H9 (cell line): Measurements from ENCODE around the gene LRRC7. TPM values are rescaled to one million over a fixed set of nuclear protein-coding genes. Genes with fewer than 3 reads are reported as not detected.

Experiments used
- DNase-seq: peaks from one replicate; pipeline ENCODE4 v3.0.0-alpha.2; 2017
- H2AFZ ChIP-seq: one replicate; pipeline ENCODE4 v1.6.1; 2013; ENCODE audit warnings: mild to moderate bottlenecking, low read length, control low read depth, moderate library complexity
- H2AK5ac ChIP-seq: 2 replicates; pipeline ENCODE4 v1.6.1; 2013; ENCODE audit warnings: low read length, control low read depth, mixed read lengths; ENCODE audit not compliant: insufficient read length
- H2BK120ac ChIP-seq: one replicate; pipeline ENCODE4 v1.6.1; 2013; ENCODE audit warnings: low read depth, mild to moderate bottlenecking, low read length, control low read depth, inconsistent platforms; ENCODE audit not compliant: poor library complexity, severe bottlenecking
- H2BK12ac ChIP-seq: 2 replicates; pipeline ENCODE4 v1.6.1; 2013; ENCODE audit warnings: low read length, control low read depth, mixed read lengths, low read depth; ENCODE audit not compliant: insufficient read length
- H2BK15ac ChIP-seq: 2 replicates; pipeline ENCODE4 v1.6.1; 2013; ENCODE audit warnings: low read depth, low read length, control low read depth
- H2BK20ac ChIP-seq: one replicate; pipeline ENCODE4 v1.6.1; 2013; ENCODE audit warnings: low read depth, mild to moderate bottlenecking, low read length, control low read depth, inconsistent platforms; ENCODE audit not compliant: poor library complexity, severe bottlenecking
- H2BK5ac ChIP-seq: 2 replicates; pipeline ENCODE4 v1.6.1; 2013; ENCODE audit warnings: low read length, control low read depth, mixed read lengths; ENCODE audit not compliant: insufficient read length
- H3K14ac ChIP-seq: 2 replicates; pipeline ENCODE4 v1.6.1; 2013; ENCODE audit warnings: low read length, control low read depth; ENCODE audit not compliant: insufficient read depth
- H3K18ac ChIP-seq: 2 replicates; pipeline ENCODE4 v1.6.1; 2013; ENCODE audit warnings: low read depth, mild to moderate bottlenecking, mixed read lengths, low read length, control low read depth; ENCODE audit not compliant: insufficient read length
- H3K23ac ChIP-seq: 2 replicates; pipeline ENCODE4 v1.6.1; 2013; ENCODE audit warnings: low read length, control low read depth, mixed read lengths, low read depth; ENCODE audit not compliant: insufficient read length
- H3K23me2 ChIP-seq: 2 replicates; pipeline ENCODE4 v1.6.1; 2013; ENCODE audit warnings: low read depth, mild to moderate bottlenecking, mixed read lengths, low read length, control low read depth; ENCODE audit not compliant: insufficient read length, poor library complexity, severe bottlenecking
- H3K27ac ChIP-seq: 2 replicates; pipeline ENCODE4 v1.5.1; 2013; ENCODE audit warnings: low read length, control low read depth, mixed read lengths, low read depth; ENCODE audit not compliant: insufficient read length
- H3K27me3 ChIP-seq: 2 replicates; pipeline ENCODE4 v1.6.1; 2013; ENCODE audit warnings: low read length, control low read depth, inconsistent platforms; ENCODE audit not compliant: insufficient read depth
- H3K4ac ChIP-seq: 2 replicates; pipeline ENCODE4 v1.6.1; 2013; ENCODE audit warnings: low read depth, mild to moderate bottlenecking, control low read depth, inconsistent platforms, low read length, moderate library complexity
- H3K4me1 ChIP-seq: 2 replicates; pipeline ENCODE4 v1.6.1; 2013; ENCODE audit warnings: low read length, control low read depth, inconsistent platforms; ENCODE audit not compliant: insufficient read depth
- H3K4me2 ChIP-seq: 2 replicates; pipeline ENCODE4 v1.6.1; 2013; ENCODE audit warnings: low read length, control low read depth, mixed read lengths; ENCODE audit not compliant: insufficient read length, insufficient read depth
- H3K56ac ChIP-seq: 2 replicates; pipeline ENCODE4 v1.6.1; 2013; ENCODE audit warnings: low read depth, mild to moderate bottlenecking, mixed read lengths, low read length, control low read depth; ENCODE audit not compliant: insufficient read length
- H3K79me1 ChIP-seq: 2 replicates; pipeline ENCODE4 v1.6.1; 2013; ENCODE audit warnings: low read depth, mild to moderate bottlenecking, moderate library complexity, low read length, control low read depth, inconsistent platforms; ENCODE audit not compliant: insufficient read depth, poor library complexity, severe bottlenecking
- H3K79me2 ChIP-seq: 2 replicates; pipeline ENCODE4 v1.6.1; 2013; ENCODE audit warnings: low read length, control low read depth, inconsistent platforms; ENCODE audit not compliant: insufficient read depth
- H3K9ac ChIP-seq: 2 replicates; pipeline ENCODE4 v1.6.1; 2013; ENCODE audit warnings: low read length, control low read depth, mixed read lengths; ENCODE audit not compliant: insufficient read length; ENCODE audit errors: extremely low read depth
- H3K9me3 ChIP-seq: one replicate; pipeline ENCODE4 v1.6.1; 2013; ENCODE audit warnings: low read depth, low read length, inconsistent platforms; ENCODE audit not compliant: control insufficient read depth
- H3T11ph ChIP-seq: one replicate; pipeline ENCODE4 v1.6.1; 2013; ENCODE audit warnings: mild to moderate bottlenecking, low read length, control low read depth, inconsistent platforms
- H4K20me1 ChIP-seq: one replicate; pipeline ENCODE4 v1.6.1; 2013; ENCODE audit not compliant: control insufficient read depth, insufficient read length, insufficient read depth
- H4K5ac ChIP-seq: 2 replicates; pipeline ENCODE4 v1.6.1; 2013; ENCODE audit warnings: low read depth, mild to moderate bottlenecking, mixed read lengths, low read length, control low read depth; ENCODE audit not compliant: insufficient read length
- H4K8ac ChIP-seq: replicated peaks from 2 replicates; pipeline ENCODE4 v1.6.1; 2013; ENCODE audit warnings: low read length, control low read depth, mixed read lengths, low read depth; ENCODE audit not compliant: insufficient read length
- H4K91ac ChIP-seq: 2 replicates; pipeline ENCODE4 v1.6.1; 2013; ENCODE audit warnings: low read depth, mild to moderate bottlenecking, moderate library complexity, mixed read lengths, low read length, control low read depth; ENCODE audit not compliant: insufficient read length
- H3K27ac Mint-ChIP-seq, 3 experiments: 2 replicates in 2 of 3; 3 replicates in 1 of 3; pipeline ENCODE4 v1.8.0; 2020 to 2021; ENCODE audit warnings: mixed read lengths in 3 of 3, mild to moderate bottlenecking in 1 of 3, moderate library complexity in 1 of 3
- H3K27me3 Mint-ChIP-seq: 2 replicates; pipeline ENCODE4 v1.8.0; 2021; ENCODE audit warnings: low read depth, mild to moderate bottlenecking, moderate library complexity, mixed read lengths
- H3K36me3 Mint-ChIP-seq, 3 experiments: 2 replicates in 2 of 3; 3 replicates in 1 of 3; pipeline ENCODE4 v1.8.0; 2020 to 2021; ENCODE audit warnings: low read depth in 3 of 3, mixed read lengths in 3 of 3; ENCODE audit not compliant: insufficient read depth in 1 of 3
- H3K4me1 Mint-ChIP-seq, 2 experiments: 2 replicates each; pipeline ENCODE4 v1.8.0; 2020; ENCODE audit warnings: mixed read lengths in 2 of 2
- H3K4me3 Mint-ChIP-seq, 2 experiments: 2 replicates in 1 of 2; 3 replicates in 1 of 2; pipeline ENCODE4 v1.8.0; 2020 to 2021; ENCODE audit warnings: mild to moderate bottlenecking in 2 of 2, mixed read lengths in 2 of 2, moderate library complexity in 1 of 2
- H3K9me3 Mint-ChIP-seq, 2 experiments: 2 replicates in 1 of 2; 3 replicates in 1 of 2; pipeline ENCODE4 v1.8.0; 2020; ENCODE audit warnings: mild to moderate bottlenecking in 2 of 2, mixed read lengths in 2 of 2, moderate library complexity in 1 of 2
- WGBS: extraction: QIAGEN DNeasy Blood & Tissue Kit; methylation state at CpG from one replicate; pipeline ENCODE4 v1.1.7; 2013; ENCODE audit warnings: missing lambda C conversion rate, low lambda C conversion rate, mixed read lengths; ENCODE audit not compliant: insufficient read length; ENCODE audit errors: extremely low coverage; 5-methylcytosine and 5-hydroxymethylcytosine counted together
- total RNA-seq: library from RNA; stranded (reverse); gene quantifications from 2 replicates; pipeline ENCODE4 v1.2.1, GENCODE V29; 2021
- TF ChIP-seq, protein P1 (sequence below): fragments of 200-600 bp; sonication (generic); conservative IDR thresholded peaks from 3 replicates; pipeline ENCODE4 v1.8.0; 2021; ENCODE audit warnings: antibody characterized with exemption, mild to moderate bottlenecking

LRRC7 gene
- total RNA-seq, 1 experiment from 2014 or later, result not detected

- no peak overlapping the region for H3K4ac ChIP-seq
- H2BK12ac ChIP-seq, result no peak overlapping the region
- no peak overlapping the region for H2BK120ac ChIP-seq
- H3K27me3 ChIP-seq, result no peaks in the 10 kb centered on the region
- no peaks in the 10 kb centered on the region for H3K9me3 ChIP-seq
- H3K14ac ChIP-seq, result no peak overlapping the region
- H3K56ac ChIP-seq, result no peak overlapping the region
- H3T11ph ChIP-seq, result no peak overlapping the region
- no peak overlapping the region for H2AK5ac ChIP-seq
- no peak overlapping the region for H4K91ac ChIP-seq
- H3K27ac Mint-ChIP-seq, result peak overlapping the region in 1 of 3 experiments; percentile 18; a peak in 1 of 7 replicates
- H3K27me3 Mint-ChIP-seq, result no peaks in the 10 kb centered on the region
- no CpG with 5 or more reads among the region's 3 CpGs for WGBS
- no peaks in the 10 kb centered on the region; the same call in 1 of the 2 replicates for H3K4me1 ChIP-seq
- H4K5ac ChIP-seq, result no peak overlapping the region
- no peak overlapping the region for H3K4me2 ChIP-seq
- no peaks in the 10 kb centered on the region for H3K23me2 ChIP-seq
- H3K36me3 Mint-ChIP-seq, result no peaks in the 10 kb centered on the region
- no peak for DNase-seq
- no peak overlapping the region for H3K27ac ChIP-seq
- H2AFZ ChIP-seq, result no peak overlapping the region
- H3K4me1 Mint-ChIP-seq, result peaks cover 20 to 23% of the 10 kb centered on the region in 2 experiments
- H2BK15ac ChIP-seq, result no peak overlapping the region
- H3K18ac ChIP-seq, result no peak overlapping the region
- H3K9ac ChIP-seq, result no peak overlapping the region
- no peak overlapping the region for H3K23ac ChIP-seq
- no peaks in the 10 kb centered on the region for H3K79me2 ChIP-seq
- no peaks in the 10 kb centered on the region for H3K79me1 ChIP-seq
- H4K20me1 ChIP-seq, result no peaks in the 10 kb centered on the region
- H3K9me3 Mint-ChIP-seq, result no peaks in the 10 kb centered on the region
- no peak overlapping the region for H4K8ac ChIP-seq
- no peak overlapping the region for H3K4me3 Mint-ChIP-seq
- TF ChIP-seq, protein P1, sequence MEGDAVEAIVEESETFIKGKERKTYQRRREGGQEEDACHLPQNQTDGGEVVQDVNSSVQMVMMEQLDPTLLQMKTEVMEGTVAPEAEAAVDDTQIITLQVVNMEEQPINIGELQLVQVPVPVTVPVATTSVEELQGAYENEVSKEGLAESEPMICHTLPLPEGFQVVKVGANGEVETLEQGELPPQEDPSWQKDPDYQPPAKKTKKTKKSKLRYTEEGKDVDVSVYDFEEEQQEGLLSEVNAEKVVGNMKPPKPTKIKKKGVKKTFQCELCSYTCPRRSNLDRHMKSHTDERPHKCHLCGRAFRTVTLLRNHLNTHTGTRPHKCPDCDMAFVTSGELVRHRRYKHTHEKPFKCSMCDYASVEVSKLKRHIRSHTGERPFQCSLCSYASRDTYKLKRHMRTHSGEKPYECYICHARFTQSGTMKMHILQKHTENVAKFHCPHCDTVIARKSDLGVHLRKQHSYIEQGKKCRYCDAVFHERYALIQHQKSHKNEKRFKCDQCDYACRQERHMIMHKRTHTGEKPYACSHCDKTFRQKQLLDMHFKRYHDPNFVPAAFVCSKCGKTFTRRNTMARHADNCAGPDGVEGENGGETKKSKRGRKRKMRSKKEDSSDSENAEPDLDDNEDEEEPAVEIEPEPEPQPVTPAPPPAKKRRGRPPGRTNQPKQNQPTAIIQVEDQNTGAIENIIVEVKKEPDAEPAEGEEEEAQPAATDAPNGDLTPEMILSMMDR, result no peak
- H2BK5ac ChIP-seq, result no peak overlapping the region
- H2BK20ac ChIP-seq, result no peak overlapping the region
These were observed 573.2 kb downstream of the LRRC7 start for GRCh38 chr1:70140894-70141293.
